GM12801 (cell line): ENCODE measurements around the gene NKG7.

Source experiments
- TF ChIP-seq, protein P1 (sequence below): IDR thresholded peaks from one replicate; pipeline ENCODE4 v1.5.1; 2011; ENCODE audit warnings: control low read depth; ENCODE audit not compliant: insufficient read length; ENCODE audit errors: extremely low read depth

NKG7 gene

DNA sequence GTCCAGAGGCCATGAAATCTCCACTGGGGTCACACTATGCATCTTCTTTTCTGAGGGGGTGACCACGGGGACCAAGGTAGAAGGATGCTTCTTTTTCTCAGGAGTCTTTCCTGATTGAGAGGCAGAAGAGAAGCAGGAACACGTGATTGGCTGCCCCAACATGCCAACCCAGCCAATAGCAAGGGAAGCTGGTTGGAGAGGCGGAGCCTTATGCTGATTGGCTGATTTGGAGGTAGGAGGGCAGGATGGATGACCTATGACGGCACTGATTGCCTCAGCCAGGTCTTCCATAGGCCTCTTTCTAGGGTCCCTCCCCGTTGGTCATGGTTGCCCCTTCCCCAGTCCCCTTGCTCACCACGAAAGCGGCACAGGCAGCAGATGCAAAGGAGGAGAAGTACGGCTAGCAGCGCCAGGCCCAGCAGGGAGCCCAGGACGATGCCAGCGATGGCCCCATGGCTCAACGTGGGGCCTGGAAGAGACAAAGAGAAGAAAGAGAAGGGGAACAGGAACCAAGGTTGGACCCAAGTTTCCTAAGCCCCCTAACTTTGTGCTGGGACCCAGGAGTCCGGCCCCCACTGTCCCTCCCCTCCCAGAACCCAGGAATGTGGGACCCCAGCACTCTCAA lies 38.5 kb downstream of the NKG7 start:
- TF ChIP-seq, protein P1, sequence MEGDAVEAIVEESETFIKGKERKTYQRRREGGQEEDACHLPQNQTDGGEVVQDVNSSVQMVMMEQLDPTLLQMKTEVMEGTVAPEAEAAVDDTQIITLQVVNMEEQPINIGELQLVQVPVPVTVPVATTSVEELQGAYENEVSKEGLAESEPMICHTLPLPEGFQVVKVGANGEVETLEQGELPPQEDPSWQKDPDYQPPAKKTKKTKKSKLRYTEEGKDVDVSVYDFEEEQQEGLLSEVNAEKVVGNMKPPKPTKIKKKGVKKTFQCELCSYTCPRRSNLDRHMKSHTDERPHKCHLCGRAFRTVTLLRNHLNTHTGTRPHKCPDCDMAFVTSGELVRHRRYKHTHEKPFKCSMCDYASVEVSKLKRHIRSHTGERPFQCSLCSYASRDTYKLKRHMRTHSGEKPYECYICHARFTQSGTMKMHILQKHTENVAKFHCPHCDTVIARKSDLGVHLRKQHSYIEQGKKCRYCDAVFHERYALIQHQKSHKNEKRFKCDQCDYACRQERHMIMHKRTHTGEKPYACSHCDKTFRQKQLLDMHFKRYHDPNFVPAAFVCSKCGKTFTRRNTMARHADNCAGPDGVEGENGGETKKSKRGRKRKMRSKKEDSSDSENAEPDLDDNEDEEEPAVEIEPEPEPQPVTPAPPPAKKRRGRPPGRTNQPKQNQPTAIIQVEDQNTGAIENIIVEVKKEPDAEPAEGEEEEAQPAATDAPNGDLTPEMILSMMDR: no peak

DNA sequence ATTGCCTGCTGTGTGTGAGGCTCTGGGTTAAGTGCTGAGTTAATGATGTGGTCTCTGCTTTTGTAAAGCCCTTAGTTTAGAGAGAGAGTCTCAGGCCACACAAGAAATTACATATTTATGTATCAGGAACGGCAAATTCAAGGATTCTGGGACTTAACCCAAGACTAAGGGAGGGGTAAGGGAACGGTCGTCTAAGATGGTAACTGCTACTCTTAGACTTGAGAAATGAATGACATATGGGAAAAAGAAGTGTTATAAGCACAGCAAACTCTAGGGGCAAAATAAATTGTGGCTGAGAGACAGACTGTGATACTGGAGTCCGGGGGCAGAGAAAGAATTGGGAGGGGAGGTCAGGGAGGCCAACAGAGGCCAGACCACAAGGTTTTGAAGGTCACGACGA lies 40.7 kb downstream of the NKG7 start:
- TF ChIP-seq, protein P1: no peak

DNA sequence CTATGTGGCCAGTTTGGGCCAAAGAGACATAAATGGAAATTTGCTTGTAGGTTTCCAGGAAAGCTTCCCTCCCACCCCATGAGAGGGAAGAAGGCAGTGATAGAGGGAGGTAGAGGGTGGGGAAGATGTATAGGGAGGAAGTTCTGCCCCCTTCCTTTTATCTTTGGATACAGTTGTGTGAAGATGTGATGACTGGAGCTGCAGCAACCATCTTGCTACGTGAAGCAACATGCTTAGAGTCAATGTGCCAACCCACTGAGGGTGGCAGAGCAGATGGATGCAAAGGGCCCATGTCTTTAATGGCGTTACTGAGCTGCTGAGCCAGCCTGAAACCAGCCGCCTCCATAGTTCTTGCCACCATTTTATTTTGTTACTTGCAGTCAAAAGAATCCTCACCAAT lies 41.3 kb downstream of the NKG7 start:
- TF ChIP-seq, protein P1: no peak

DNA sequence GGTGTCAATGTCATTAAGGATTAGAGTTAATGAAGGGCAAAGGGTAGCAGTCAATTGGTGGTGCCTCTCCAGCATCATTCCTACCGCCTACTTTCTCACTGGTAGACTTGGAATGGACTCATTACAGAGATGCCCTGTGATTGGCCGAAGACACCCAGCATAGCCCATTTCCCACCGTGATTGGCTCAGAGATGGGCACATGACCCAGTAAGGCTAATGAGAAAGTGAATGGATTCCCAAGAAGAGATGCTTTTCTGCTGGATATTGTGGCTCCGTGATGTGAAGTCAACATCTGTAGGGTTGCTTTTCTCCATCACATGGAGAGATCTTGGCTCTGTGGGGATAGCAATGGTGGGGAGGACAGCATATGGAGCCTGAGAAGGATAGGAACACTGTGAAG lies 42.1 kb downstream of the NKG7 start:
- TF ChIP-seq, protein P1: no peak

DNA sequence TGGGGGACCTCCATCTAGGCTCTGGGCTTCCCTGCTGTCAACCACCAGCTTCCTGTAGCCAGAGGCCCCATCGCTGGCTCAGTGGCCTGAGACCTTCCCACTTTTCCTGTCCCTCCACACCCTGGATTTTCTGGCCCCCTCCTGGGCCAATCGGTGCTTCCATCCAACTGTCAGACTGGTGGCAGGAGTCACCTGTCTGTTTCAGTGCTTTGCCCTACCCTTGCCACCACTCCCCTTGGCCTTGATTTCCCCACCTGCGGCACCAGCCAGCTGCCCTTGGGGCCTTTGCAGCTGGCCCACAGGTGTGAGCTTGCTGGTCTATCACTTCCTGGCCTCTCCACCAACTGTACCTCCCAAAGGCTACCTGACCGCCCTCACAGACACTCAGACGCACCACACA lies 43.0 kb downstream of the NKG7 start:
- TF ChIP-seq, protein P1: no peak

DNA sequence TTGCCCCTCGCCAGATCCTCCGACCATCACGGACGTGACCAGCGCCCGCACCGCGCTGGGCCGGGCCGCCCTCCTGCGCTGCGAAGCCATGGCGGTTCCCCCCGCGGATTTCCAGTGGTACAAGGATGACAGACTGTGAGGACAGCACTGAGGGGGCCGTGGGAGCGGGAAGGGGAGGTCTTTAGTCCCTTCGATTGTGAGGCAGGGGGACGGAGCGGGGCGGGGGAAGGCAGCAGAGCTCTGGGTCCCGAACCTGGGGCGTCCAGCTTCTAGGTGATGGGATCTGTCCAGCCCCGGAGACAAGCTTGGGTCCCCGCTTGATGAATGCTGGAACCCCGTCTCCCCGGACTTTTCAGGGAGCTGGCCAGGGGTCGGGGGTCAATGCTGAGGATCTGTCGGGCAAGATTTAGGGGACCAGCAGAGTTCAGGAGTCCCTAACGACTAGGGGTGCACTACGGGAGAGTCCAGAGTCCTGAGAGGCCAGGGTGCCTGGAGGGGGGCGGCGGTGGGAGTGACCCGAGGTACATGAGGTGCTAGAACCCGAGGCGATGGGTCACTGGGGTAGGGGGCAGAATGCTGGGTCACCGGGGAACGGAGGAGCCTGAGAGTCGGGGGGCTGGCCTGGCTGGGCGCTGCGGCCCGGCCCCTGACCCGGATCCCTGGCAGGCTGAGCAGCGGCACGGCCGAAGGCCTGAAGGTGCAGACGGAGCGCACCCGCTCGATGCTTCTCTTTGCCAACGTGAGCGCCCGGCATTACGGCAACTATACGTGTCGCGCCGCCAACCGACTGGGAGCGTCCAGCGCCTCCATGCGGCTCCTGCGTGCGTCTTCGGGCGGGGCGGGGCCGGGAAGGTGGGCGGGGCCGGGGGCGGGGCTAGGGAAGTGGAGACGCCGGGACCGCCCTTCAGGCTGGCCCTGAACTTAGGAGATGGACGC lies 45.1 kb downstream of the NKG7 start:
- TF ChIP-seq, protein P1: no peak

DNA sequence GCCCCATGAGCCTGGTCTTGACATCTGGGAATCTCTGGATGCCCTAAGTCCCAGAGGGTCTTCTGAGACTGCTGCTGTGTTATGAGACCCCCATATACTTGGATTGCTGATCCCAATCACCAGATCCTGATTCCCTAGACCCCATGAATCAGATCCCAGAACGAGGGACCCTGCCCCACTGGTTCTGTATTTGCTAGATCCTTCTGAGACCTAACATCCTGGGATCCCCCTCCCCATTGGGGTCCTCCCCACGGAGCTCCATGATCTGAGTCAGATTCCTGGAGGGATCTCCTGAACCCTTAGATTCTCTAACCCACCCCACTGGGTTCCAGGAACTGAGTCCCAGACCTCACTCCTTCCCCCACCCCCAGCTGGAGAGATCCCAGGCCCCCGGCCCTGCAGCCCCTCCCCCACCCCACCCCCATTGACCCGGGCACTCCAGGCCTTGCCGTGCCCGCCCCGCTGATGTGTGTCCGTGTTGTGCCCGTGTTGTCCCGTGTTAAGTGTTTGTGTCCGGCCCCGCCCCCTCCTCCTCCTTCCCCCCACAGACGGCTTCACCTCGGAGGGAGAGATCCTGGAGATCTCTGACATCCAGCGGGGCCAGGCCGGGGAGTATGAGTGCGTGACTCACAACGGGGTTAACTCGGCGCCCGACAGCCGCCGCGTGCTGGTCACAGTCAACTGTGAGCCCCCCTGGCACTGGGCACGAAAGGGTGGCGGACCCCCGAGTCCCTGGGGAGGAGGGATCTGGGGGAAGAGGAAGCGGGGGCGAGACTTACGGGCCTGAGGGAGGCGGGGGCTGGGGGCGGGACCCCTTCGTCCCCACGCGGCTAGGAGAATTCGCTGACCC lies 46.0 kb downstream of the NKG7 start:
- TF ChIP-seq, protein P1: no peak
